GM18505 (cell line): ENCODE results near the gene JPT1.
A peak's percentile ranks its signal among the peaks of the same experiment; 100 is the strongest.
"Not testable (repeated sequence)": the region's sequence is repeated elsewhere in the genome, so short reads cannot be mapped to it uniquely, and the experiment has no call there.

Source experiments
- ATAC-seq: cut with Tn5 transposase; IDR thresholded peaks from one replicate; pipeline ENCODE4 v1.9.1; 2021; ENCODE audit not compliant: unreplicated experiment
- POLR2A ChIP-seq: IDR thresholded peaks from 4 replicates; pipeline ENCODE4 v1.6.1; 2011; ENCODE audit warnings: borderline replicate concordance; ENCODE audit not compliant: insufficient read depth, insufficient read length; ENCODE audit errors: extremely low read depth

Gene JPT1

GRCh38 chr17:75130632-75131277 is 23.6 kb downstream of the JPT1 start:
- ATAC-seq: peak; percentile 16
- no peak for TF ChIP-seq POLR2A

GRCh38 chr17:75130059-75130631 is 24.2 kb downstream of the JPT1 start:
- ATAC-seq: no peak
- TF ChIP-seq POLR2A: no peak

GRCh38 chr17:75129576-75129975 is 24.7 kb downstream of the JPT1 start:
- ATAC-seq: no peak
- no peak for TF ChIP-seq POLR2A

GRCh38 chr17:75128694-75129505 is 25.4 kb downstream of the JPT1 start:
- no peak for ATAC-seq
- peak; percentile 7 for TF ChIP-seq POLR2A

- ATAC-seq: not testable (repeated sequence)
Observed at GRCh38 chr17:75127936-75128335, 26.4 kb downstream of the JPT1 start.

- no peak for ATAC-seq
- no peak for TF ChIP-seq POLR2A
Observed at GRCh38 chr17:75126954-75127353, 27.4 kb downstream of the JPT1 start.

- no peak for TF ChIP-seq POLR2A
- ATAC-seq: no peak
Observed at GRCh38 chr17:75125984-75126383, 28.3 kb downstream of the JPT1 start.

GRCh38 chr17:75124819-75125162 is 29.5 kb downstream of the JPT1 start:
- TF ChIP-seq POLR2A: no peak
- no peak for ATAC-seq

GRCh38 chr17:75124041-75124818 is 30.1 kb downstream of the JPT1 start:
- TF ChIP-seq POLR2A: no peak
- ATAC-seq: no peak

GRCh38 chr17:75118307-75118706 is 36.0 kb downstream of the JPT1 start:
- no peak for ATAC-seq
- no peak for TF ChIP-seq POLR2A

- TF ChIP-seq POLR2A: no peak
- no peak for ATAC-seq
Observed at GRCh38 chr17:75116737-75117136, 37.6 kb downstream of the JPT1 start.

- ATAC-seq: no peak
- no peak for TF ChIP-seq POLR2A
Observed at GRCh38 chr17:75115555-75115954, 38.8 kb downstream of the JPT1 start.

GRCh38 chr17:75114552-75115314 is 39.6 kb downstream of the JPT1 start:
- TF ChIP-seq POLR2A: no peak
- no peak for ATAC-seq
